VCaP (cell line): ENCODE results near the gene AP3D1.
A peak's percentile ranks its signal among the peaks of the same experiment; 100 is the strongest.

ENCODE experiments used
- H3K27ac ChIP-seq: fragments of 450-650 bp; 2 replicates; pipeline ENCODE4 v1.5.1; 2017
- CTCF ChIP-seq: fragments of 450-650 bp; conservative IDR thresholded peaks from 2 replicates; pipeline ENCODE4 v1.5.1; 2017; ENCODE audit warnings: mild to moderate bottlenecking, moderate library complexity

AP3D1 gene

GRCh38 chr19:2062389-2062729, 89.0 kb downstream of the AP3D1 start:
- H3K27ac ChIP-seq, result peak overlapping the region; percentile 94
- no peak for TF ChIP-seq CTCF

DNA sequence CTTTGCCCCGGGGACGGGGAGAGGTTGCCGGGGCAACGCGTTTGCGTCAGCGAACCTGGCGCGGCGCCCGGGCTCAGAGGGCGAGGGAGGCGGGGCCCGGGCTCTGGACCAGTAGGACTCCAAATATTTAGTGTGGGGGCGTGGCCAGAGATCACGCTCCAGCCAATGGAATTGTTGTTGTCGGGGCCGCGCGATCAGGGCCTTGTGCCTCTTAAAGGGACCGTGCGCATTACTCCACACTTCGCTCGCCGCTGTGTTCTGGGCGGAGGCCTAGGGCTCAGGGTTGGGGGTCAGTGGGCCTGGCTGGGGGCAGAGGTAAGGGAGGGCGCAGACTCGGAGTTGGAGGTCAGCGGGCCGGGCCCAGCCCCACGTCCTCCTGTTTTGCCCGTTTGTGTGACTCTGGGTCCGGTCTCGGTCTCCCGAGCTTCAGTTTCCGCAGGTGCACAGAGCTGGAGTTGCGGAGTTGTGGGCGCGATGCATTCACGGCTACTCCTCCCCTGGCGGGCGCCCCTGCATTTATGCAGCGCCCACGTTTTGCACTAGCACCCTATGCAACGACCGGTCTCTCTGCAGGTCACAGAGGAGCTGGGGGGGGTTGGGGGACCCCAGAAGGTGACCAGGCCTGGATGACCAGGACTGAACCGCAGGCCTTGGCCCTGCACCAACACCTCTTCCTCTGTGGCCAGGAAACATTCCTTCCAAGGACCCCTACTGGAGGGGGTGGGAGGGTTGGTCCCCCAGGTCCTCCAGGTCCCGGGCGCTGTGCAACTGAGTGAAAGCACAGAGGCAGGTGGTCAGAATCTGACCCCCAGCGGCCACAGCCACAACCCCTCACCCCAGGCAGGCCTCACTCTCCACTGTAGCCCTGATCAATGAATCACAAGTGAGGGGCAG, 89.6 kb downstream of the AP3D1 start:
- H3K27ac ChIP-seq, result peak overlapping the region; percentile 94
- no peak for TF ChIP-seq CTCF

DNA sequence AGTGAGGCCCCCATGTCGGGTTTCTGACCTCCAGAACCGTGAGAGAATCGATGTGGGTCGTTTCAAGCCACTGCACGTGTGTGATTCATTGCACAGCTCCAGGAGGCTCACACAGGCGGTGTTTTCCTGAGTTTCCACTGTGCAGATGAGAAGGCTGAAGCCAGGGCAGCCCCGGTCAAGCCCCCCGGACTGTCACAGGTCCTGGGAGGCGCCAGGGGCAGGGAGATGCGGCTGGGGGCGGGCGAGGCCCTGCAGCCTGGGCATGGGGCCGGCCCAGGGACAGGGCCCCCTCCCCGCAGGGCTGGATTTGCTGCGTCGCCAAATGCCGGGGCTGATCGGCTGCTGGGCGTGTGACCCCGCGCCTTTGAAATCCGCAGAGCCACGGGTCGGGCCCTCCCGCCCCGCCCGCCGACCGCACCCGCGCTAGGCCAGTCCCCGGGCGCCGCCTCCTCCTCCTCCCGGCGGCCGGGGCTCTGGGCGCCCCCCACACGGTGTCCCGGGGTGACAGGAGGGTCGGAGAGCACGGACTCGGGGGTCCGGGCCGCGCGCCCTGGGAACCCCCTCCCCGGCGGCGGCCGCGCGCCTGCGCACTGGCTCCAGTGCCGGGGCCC, 90.4 kb downstream of the AP3D1 start:
- TF ChIP-seq CTCF, result no peak
- H3K27ac ChIP-seq, result peak overlapping the region; percentile 94

GRCh38 chr19:2059422-2060201, 91.8 kb downstream of the AP3D1 start:
- no peak for TF ChIP-seq CTCF
- peak overlapping the region; percentile 94 for H3K27ac ChIP-seq

GRCh38 chr19:2058570-2059421, 92.6 kb downstream of the AP3D1 start:
- H3K27ac ChIP-seq, result peak overlapping the region; percentile 94
- no peak for TF ChIP-seq CTCF

GRCh38 chr19:2057484-2058469, 93.6 kb downstream of the AP3D1 start:
- peak overlapping the region; percentile 20; the same call in 1 of the 2 replicates for H3K27ac ChIP-seq
- TF ChIP-seq CTCF, result no peak
